Hematopoietic multipotent progenitor cell treated with erythropoietin and hydrocortisone succinate and interleukin-3 and kit ligand, for 8 days (in vitro differentiated cells): Measurements from ENCODE around the gene LRP2.

Experiments
- DNase-seq: peaks from one replicate; pipeline ENCODE4 v3.0.0-alpha.2; 2015

Gene LRP2

GRCh38 chr2:169082995-169083394, 279.3 kb downstream of the LRP2 start:
- no peak for DNase-seq

- DNase-seq = no peak
Observed at GRCh38 chr2:169081551-169081950, 280.8 kb downstream of the LRP2 start.

GRCh38 chr2:169080250-169081069, 281.9 kb downstream of the LRP2 start:
- DNase-seq = peak; percentile 39

GRCh38 chr2:169077674-169078240, 284.6 kb downstream of the LRP2 start:
- no peak for DNase-seq
